Measurements from ENCODE around the gene USP40. TPM values are rescaled to one million over a fixed set of nuclear protein-coding genes. Genes with fewer than 3 reads are reported as not detected.
"Not testable (repeated sequence)": the region's sequence is repeated elsewhere in the genome, so short reads cannot be mapped to it uniquely, and the experiment has no call there.

Gene USP40
- polyA plus RNA-seq, 3 donors: 4.0 to 13.5 (median 5.1) TPM

- H3K4me3 Mint-ChIP-seq: no peak overlapping the region
- H3K36me3 Mint-ChIP-seq: no peaks in the 10 kb centered on the region
- Histone ChIP-seq H3K4me1 (ENCODE audit: control insufficient read depth in 1 of 2, insufficient read depth in 2 of 2, low read length in 2 of 2) (no peaks in the 10 kb centered on the region), H3K9ac (ENCODE audit: insufficient read depth, low read length, poor library complexity, severe bottlenecking) (no peak overlapping the region), H3K36me3 (replicated peaks in 1 of 2; ENCODE audit: control insufficient read depth in 1 of 2, insufficient read depth in 2 of 2, low read length in 2 of 2) (no peaks in the 10 kb centered on the region), H3K9me3 (replicated peaks in 1 of 2; ENCODE audit: control insufficient read depth in 1 of 2, insufficient read depth in 1 of 2, low read length in 2 of 2) (no peaks in the 10 kb centered on the region), H3K4me3 (replicated peaks in 1 of 3; ENCODE audit: low read depth in 2 of 3, low read length in 3 of 3) (no peak overlapping the region), H3K27me3 (ENCODE audit: control insufficient read depth in 2 of 2, insufficient read depth in 2 of 2, low read length in 2 of 2) (no peaks in the 10 kb centered on the region), H3K27ac (ENCODE audit: low read depth in 1 of 2, low read length in 2 of 2) (no peak overlapping the region), H3K79me2 (ENCODE audit: insufficient read depth, low read length) (no peaks in the 10 kb centered on the region), H2AFZ (ENCODE audit: insufficient read depth, low read depth, low read length, poor library complexity, severe bottlenecking) (no peak overlapping the region), H4K20me1 (ENCODE audit: insufficient read depth, low read length) (no peaks in the 10 kb centered on the region), H3K4me2 (replicated peaks; ENCODE audit: extremely low read depth, low read length, poor library complexity, severe bottlenecking) (no peak overlapping the region)
- H3K9me3 Mint-ChIP-seq: peaks cover 0 to 3% (median 0%) of the 10 kb centered on the region in 7 donors
- intact Hi-C loops (cut with micrococcal nuclease): no loop called here
- H3K27ac Mint-ChIP-seq: no peak overlapping the region
- peaks cover 1 to 2% (median 2%) of the 10 kb centered on the region in 3 donors for H3K27me3 Mint-ChIP-seq (ENCODE audit: low read depth in 3 of 3)
- WGBS (ENCODE audit: insufficient coverage): 100% methylated on average over 1 of the region's 2 CpGs
- no peaks in the 10 kb centered on the region for H3K4me1 Mint-ChIP-seq
- DNase-seq: no peak
- TF ChIP-seq, protein P1, sequence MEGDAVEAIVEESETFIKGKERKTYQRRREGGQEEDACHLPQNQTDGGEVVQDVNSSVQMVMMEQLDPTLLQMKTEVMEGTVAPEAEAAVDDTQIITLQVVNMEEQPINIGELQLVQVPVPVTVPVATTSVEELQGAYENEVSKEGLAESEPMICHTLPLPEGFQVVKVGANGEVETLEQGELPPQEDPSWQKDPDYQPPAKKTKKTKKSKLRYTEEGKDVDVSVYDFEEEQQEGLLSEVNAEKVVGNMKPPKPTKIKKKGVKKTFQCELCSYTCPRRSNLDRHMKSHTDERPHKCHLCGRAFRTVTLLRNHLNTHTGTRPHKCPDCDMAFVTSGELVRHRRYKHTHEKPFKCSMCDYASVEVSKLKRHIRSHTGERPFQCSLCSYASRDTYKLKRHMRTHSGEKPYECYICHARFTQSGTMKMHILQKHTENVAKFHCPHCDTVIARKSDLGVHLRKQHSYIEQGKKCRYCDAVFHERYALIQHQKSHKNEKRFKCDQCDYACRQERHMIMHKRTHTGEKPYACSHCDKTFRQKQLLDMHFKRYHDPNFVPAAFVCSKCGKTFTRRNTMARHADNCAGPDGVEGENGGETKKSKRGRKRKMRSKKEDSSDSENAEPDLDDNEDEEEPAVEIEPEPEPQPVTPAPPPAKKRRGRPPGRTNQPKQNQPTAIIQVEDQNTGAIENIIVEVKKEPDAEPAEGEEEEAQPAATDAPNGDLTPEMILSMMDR (IDR thresholded peaks at IDR 0.05): no peak
Measured at GRCh38 chr2:233588400-233588799, 21.8 kb upstream of the USP40 start.

DNA sequence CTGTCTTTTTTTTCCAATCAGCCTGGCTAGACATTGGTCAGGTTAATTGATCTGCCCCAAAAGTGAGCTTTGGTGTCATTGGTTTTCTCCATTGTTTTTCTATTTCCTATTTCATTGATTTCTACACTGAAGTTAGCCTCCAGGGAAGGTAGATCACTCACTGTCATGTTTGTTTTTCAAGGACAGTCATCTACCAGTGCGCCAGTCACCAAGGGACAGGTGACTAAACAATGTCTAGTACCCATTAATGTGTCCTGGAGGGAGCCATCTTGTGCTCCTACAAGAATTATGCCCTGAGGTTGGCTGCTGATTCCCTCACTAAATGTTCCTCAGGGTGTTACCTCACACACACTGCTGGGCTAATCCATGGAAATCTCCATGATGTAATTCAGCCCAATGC lies 17.6 kb upstream of the USP40 start:
- Mint-ChIP-seq H3K27me3 (ENCODE audit: low read depth in 3 of 3) (peaks cover 1 to 2% (median 2%) of the 10 kb centered on the region in 3 donors), H3K27ac (no peak overlapping the region), H3K36me3 (no peaks in the 10 kb centered on the region), H3K9me3 (peaks cover 0 to 5% (median 0%) of the 10 kb centered on the region in 7 donors), H3K4me1 (no peaks in the 10 kb centered on the region), H3K4me3 (no peak overlapping the region)
- WGBS (ENCODE audit: insufficient coverage): 100% methylated on average over 1 of the region's 1 CpG
- H3K27me3 ChIP-seq (ENCODE audit: control insufficient read depth in 2 of 2, insufficient read depth in 2 of 2, low read length in 2 of 2): no peaks in the 10 kb centered on the region
- no peak overlapping the region for H3K9ac ChIP-seq (ENCODE audit: insufficient read depth, low read length, poor library complexity, severe bottlenecking)
- no peak overlapping the region for H2AFZ ChIP-seq (ENCODE audit: insufficient read depth, low read depth, low read length, poor library complexity, severe bottlenecking)
- no peak overlapping the region for H3K27ac ChIP-seq (ENCODE audit: low read depth in 1 of 2, low read length in 2 of 2)
- no peaks in the 10 kb centered on the region for H3K4me1 ChIP-seq (ENCODE audit: control insufficient read depth in 1 of 2, insufficient read depth in 2 of 2, low read length in 2 of 2)
- no peaks in the 10 kb centered on the region for H3K79me2 ChIP-seq (ENCODE audit: insufficient read depth, low read length)
- intact Hi-C loops (cut with micrococcal nuclease): no loop called here
- DNase-seq: no peak
- no peak overlapping the region for H3K4me2 ChIP-seq (replicated peaks; ENCODE audit: extremely low read depth, low read length, poor library complexity, severe bottlenecking)
- TF ChIP-seq, protein P1 (IDR thresholded peaks at IDR 0.05): no peak
- H3K9me3 ChIP-seq (replicated peaks in 1 of 2; ENCODE audit: control insufficient read depth in 1 of 2, insufficient read depth in 1 of 2, low read length in 2 of 2): no peaks in the 10 kb centered on the region
- no peaks in the 10 kb centered on the region for H3K36me3 ChIP-seq (replicated peaks in 1 of 2; ENCODE audit: control insufficient read depth in 1 of 2, insufficient read depth in 2 of 2, low read length in 2 of 2)
- H3K4me3 ChIP-seq (replicated peaks in 1 of 3; ENCODE audit: low read depth in 2 of 3, low read length in 3 of 3): no peak overlapping the region
- H4K20me1 ChIP-seq (ENCODE audit: insufficient read depth, low read length): no peaks in the 10 kb centered on the region

DNA sequence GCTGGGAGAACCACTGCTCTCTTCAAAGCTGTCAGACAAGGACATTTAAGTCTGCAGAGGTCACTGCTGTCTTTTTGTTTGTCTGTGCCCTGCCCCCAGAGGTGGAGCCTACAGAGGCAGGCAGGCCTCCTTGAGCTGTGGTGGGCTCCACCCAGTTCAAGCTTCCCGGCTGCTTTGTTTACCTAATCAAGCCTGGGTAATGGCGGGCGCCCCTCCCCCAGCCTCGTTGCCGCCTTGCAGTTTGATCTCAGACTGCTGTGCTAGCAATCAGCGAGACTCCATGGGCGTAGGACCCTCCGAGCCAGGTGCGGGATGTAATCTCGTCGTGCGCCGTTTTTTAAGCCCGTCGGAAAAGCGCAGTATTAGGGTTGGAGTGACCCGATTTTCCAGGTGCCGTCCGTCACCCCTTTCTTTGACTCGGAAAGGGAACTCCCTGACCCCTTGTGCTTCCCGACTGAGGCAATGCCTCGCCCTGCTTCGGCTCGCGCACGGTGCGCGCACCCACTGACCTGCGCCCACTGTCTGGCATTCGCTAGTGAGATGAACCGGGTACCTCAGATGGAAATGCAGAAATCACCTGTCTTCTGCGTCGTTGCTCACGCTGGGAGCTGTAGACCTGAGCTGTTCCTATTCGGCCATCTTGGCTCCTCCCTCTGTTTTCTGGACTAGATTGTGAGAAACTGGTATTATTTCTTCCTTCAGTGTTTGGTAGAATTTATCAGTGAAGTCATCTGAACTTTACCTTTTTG lies 16.8 kb upstream of the USP40 start:
- H3K4me3 ChIP-seq (replicated peaks in 1 of 3; ENCODE audit: low read depth in 2 of 3, low read length in 3 of 3); H3K36me3 Mint-ChIP-seq; H3K4me2 ChIP-seq (replicated peaks; ENCODE audit: extremely low read depth, low read length, poor library complexity, severe bottlenecking); H3K27ac ChIP-seq (ENCODE audit: low read depth in 1 of 2, low read length in 2 of 2); DNase-seq; H3K4me1 Mint-ChIP-seq; H2AFZ ChIP-seq (ENCODE audit: insufficient read depth, low read depth, low read length, poor library complexity, severe bottlenecking); H4K20me1 ChIP-seq (ENCODE audit: insufficient read depth, low read length); H3K79me2 ChIP-seq (ENCODE audit: insufficient read depth, low read length); H3K9ac ChIP-seq (ENCODE audit: insufficient read depth, low read length, poor library complexity, severe bottlenecking); H3K4me3 Mint-ChIP-seq; H3K36me3 ChIP-seq (replicated peaks in 1 of 2; ENCODE audit: control insufficient read depth in 1 of 2, insufficient read depth in 2 of 2, low read length in 2 of 2); intact Hi-C loops (cut with micrococcal nuclease); H3K27me3 Mint-ChIP-seq (ENCODE audit: low read depth in 3 of 3); H3K9me3 ChIP-seq (replicated peaks in 1 of 2; ENCODE audit: control insufficient read depth in 1 of 2, insufficient read depth in 1 of 2, low read length in 2 of 2); H3K4me1 ChIP-seq (ENCODE audit: control insufficient read depth in 1 of 2, insufficient read depth in 2 of 2, low read length in 2 of 2); H3K27me3 ChIP-seq (ENCODE audit: control insufficient read depth in 2 of 2, insufficient read depth in 2 of 2, low read length in 2 of 2); H3K9me3 Mint-ChIP-seq: not testable (repeated sequence)
- WGBS (ENCODE audit: insufficient coverage): 97% methylated on average over 25 of the region's 35 CpGs
- peak overlapping the region in 1 of 7 donors; percentile 60 for H3K27ac Mint-ChIP-seq
